K562 (cell line): ENCODE measurements around the gene CAPRIN1. TPM values are rescaled to one million over a fixed set of nuclear protein-coding genes. Genes with fewer than 3 reads are reported as not detected.

Source experiments
- ARHGAP35 ChIP-seq: fragments of 450-650 bp; IDR thresholded peaks from 2 replicates; pipeline ENCODE4 v1.6.1; 2018; ENCODE audit not compliant: partially characterized antibody
- BCL6 ChIP-seq: fragments of 250-450 bp; sonication (Bioruptor Pico); IDR thresholded peaks from 2 replicates; pipeline ENCODE4 v1.4.0; 2020
- FOXK2 ChIP-seq, 2 experiments: fragments of 450-650 bp; IDR thresholded peaks in 1 of 2; conservative IDR thresholded peaks in 1 of 2; 2 replicates each; pipeline ENCODE4 v1.6.1; 2016; ENCODE audit warnings: low read depth in 2 of 2, mild to moderate bottlenecking in 1 of 2
- GTF2E2 ChIP-seq: fragments of 200-800 bp; sonication (Bioruptor generic); IDR thresholded peaks from 2 replicates; pipeline ENCODE4 v1.6.1; 2016; ENCODE audit warnings: missing genetic modification characterization, missing compliant biosample characterization
- HMBOX1 ChIP-seq: sonication (generic); IDR thresholded peaks from 2 replicates; pipeline ENCODE4 v1.6.1; 2016
- MCM3 ChIP-seq: fragments of 450-650 bp; IDR thresholded peaks from 2 replicates; pipeline ENCODE4 v1.6.1; 2016
- SAFB2 ChIP-seq: fragments of 200-400 bp; formaldehyde crosslinking; IDR thresholded peaks from 2 replicates; pipeline ENCODE4 v1.6.1; 2018; ENCODE audit warnings: borderline replicate concordance, low read length, low read depth, moderate library complexity; ENCODE audit not compliant: severe bottlenecking
- SMARCC2 ChIP-seq: fragments of 450-650 bp; IDR thresholded peaks from 2 replicates; pipeline ENCODE4 v1.6.1; 2017; ENCODE audit warnings: antibody characterized with exemption, moderate library complexity, mild to moderate bottlenecking, low read depth
- SOX6 ChIP-seq: fragments of 450-650 bp; IDR thresholded peaks from 2 replicates; pipeline ENCODE4 v1.6.1; 2014; ENCODE audit warnings: mild to moderate bottlenecking
- TEAD1 ChIP-seq, 2 experiments: fragments of 450-650 bp in 1 of 2; sonication (generic) in 1 of 2; formaldehyde crosslinking; IDR thresholded peaks; 2 replicates each; pipeline versions ENCODE4 v1.4.0 to v1.8.0; 2020 to 2022; ENCODE audit warnings: mild to moderate bottlenecking in 2 of 2, missing genetic modification reagents in 1 of 2
- THAP7 ChIP-seq: fragments of 250-450 bp; sonication (Bioruptor Pico); IDR thresholded peaks from 2 replicates; pipeline ENCODE4 v1.5.0; 2021
- ZNF431 ChIP-seq: sonication (generic); formaldehyde crosslinking; IDR thresholded peaks from 2 replicates; pipeline ENCODE4 v1.8.0; 2022; ENCODE audit warnings: mild to moderate bottlenecking, missing genetic modification reagents
- ZNF551 ChIP-seq: fragments of 250-450 bp; sonication (Bioruptor Pico); IDR thresholded peaks from 2 replicates; pipeline ENCODE4 v1.5.0; 2021; ENCODE audit warnings: mild to moderate bottlenecking, moderate library complexity
- ZNF695 ChIP-seq: fragments of 450-650 bp; formaldehyde crosslinking; IDR thresholded peaks from 2 replicates; pipeline ENCODE4 v1.4.0; 2020; ENCODE audit warnings: mild to moderate bottlenecking, moderate library complexity
- polyA plus RNA-seq, 8 experiments: library from polyadenylated mRNA; depleted of rRNA in 4 of 8; stranded (reverse) in 5 of 8; unstranded in 3 of 8; fragments of >200 nt; fragmentation: Nextera tagmentation in 2 of 8; fragmentation: Illumina TruSeq in 1 of 8; extraction: Ambion mirVana in 2 of 8; extraction: Trizol in 1 of 8; gene quantifications; 2 replicates each; pipeline versions ENCODE4 v1.2.1 to v1.2.3, GENCODE V29; 2011 to 2014; ENCODE audit warnings: inconsistent platforms in 1 of 8, missing spikeins in 1 of 8
- total RNA-seq, 7 experiments: library from RNA; depleted of rRNA in 6 of 7; stranded (reverse); fragments of >200 nt in 6 of 7; fragmentation: Illumina TruSeq in 2 of 7; extraction: Trizol in 2 of 7; gene quantifications; 2 replicates each; pipeline versions ENCODE4 v1.2.1 to v1.2.3, GENCODE V29; 2011 to 2021; ENCODE audit warnings: low replicate concordance in 1 of 7
- TF ChIP-seq, protein P1 (sequence below): fragments of 250-450 bp; sonication (Bioruptor Pico); IDR thresholded peaks from 2 replicates; pipeline ENCODE4 v1.4.0; 2020; ENCODE audit warnings: mild to moderate bottlenecking, moderate library complexity
- TF ChIP-seq, protein P2 (sequence below): IDR thresholded peaks from 2 replicates; pipeline ENCODE4 v1.6.1; 2016; ENCODE audit warnings: missing genetic modification characterization, missing compliant biosample characterization
- TF ChIP-seq, protein P3 (sequence below): fragments of 250-450 bp; sonication (Bioruptor Pico); IDR thresholded peaks from 2 replicates; pipeline ENCODE4 v1.5.0; 2022; ENCODE audit warnings: mild to moderate bottlenecking
- TF ChIP-seq, protein P4 (sequence below): conservative IDR thresholded peaks from 2 replicates; pipeline ENCODE4 v1.6.1; 2011; ENCODE audit warnings: low read depth, mild to moderate bottlenecking, low read length; ENCODE audit not compliant: control insufficient read depth

CAPRIN1 gene
- total and polyA plus RNA-seq, 9 of the 15 experiments (the other 6 are each of a cell fraction or from before 2014, with no cell fraction given), result 49.6 to 271 (median 244) TPM

- TF ChIP-seq, protein P1, sequence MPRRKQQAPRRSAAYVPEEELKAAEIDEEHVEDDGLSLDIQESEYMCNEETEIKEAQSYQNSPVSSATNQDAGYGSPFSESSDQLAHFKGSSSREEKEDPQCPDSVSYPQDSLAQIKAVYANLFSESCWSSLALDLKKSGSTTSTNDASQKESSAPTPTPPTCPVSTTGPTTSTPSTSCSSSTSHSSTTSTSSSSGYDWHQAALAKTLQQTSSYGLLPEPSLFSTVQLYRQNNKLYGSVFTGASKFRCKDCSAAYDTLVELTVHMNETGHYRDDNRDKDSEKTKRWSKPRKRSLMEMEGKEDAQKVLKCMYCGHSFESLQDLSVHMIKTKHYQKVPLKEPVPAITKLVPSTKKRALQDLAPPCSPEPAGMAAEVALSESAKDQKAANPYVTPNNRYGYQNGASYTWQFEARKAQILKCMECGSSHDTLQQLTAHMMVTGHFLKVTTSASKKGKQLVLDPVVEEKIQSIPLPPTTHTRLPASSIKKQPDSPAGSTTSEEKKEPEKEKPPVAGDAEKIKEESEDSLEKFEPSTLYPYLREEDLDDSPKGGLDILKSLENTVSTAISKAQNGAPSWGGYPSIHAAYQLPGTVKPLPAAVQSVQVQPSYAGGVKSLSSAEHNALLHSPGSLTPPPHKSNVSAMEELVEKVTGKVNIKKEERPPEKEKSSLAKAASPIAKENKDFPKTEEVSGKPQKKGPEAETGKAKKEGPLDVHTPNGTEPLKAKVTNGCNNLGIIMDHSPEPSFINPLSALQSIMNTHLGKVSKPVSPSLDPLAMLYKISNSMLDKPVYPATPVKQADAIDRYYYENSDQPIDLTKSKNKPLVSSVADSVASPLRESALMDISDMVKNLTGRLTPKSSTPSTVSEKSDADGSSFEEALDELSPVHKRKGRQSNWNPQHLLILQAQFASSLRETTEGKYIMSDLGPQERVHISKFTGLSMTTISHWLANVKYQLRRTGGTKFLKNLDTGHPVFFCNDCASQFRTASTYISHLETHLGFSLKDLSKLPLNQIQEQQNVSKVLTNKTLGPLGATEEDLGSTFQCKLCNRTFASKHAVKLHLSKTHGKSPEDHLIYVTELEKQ, result no peak
- TF ChIP-seq FOXK2 (conservative IDR thresholded peaks at IDR 0.05 in 1 of 2, IDR thresholded peaks at IDR 0.05 in 1 of 2; ENCODE audit: low read depth in 2 of 2), result no peak
- no peak for TF ChIP-seq ZNF695 (CRISPR knock-in tag)
- no peak for TF ChIP-seq GTF2E2 (tag)
- no peak for TF ChIP-seq ZNF551 (CRISPR knock-in tag)
- TF ChIP-seq, protein P2, sequence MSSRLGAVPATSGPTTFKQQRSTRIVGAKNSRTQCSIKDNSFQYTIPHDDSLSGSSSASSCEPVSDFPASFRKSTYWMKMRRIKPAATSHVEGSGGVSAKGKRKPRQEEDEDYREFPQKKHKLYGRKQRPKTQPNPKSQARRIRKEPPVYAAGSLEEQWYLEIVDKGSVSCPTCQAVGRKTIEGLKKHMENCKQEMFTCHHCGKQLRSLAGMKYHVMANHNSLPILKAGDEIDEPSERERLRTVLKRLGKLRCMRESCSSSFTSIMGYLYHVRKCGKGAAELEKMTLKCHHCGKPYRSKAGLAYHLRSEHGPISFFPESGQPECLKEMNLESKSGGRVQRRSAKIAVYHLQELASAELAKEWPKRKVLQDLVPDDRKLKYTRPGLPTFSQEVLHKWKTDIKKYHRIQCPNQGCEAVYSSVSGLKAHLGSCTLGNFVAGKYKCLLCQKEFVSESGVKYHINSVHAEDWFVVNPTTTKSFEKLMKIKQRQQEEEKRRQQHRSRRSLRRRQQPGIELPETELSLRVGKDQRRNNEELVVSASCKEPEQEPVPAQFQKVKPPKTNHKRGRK (tag), result no peak
- TF ChIP-seq SAFB2, result no peak
- no peak; a peak in 1 of 4 replicates for TF ChIP-seq TEAD1 (CRISPR knock-in tag; IDR thresholded peaks at IDR 0.05)
- peak; percentile 47 for TF ChIP-seq ZNF431 (CRISPR knock-in tag)
- TF ChIP-seq SOX6, result peak; percentile 39
- no peak for TF ChIP-seq THAP7
- no peak for TF ChIP-seq ARHGAP35
- no peak for TF ChIP-seq HMBOX1
- TF ChIP-seq BCL6 (CRISPR knock-in tag), result no peak
- TF ChIP-seq SMARCC2, result no peak
- TF ChIP-seq, protein P3, sequence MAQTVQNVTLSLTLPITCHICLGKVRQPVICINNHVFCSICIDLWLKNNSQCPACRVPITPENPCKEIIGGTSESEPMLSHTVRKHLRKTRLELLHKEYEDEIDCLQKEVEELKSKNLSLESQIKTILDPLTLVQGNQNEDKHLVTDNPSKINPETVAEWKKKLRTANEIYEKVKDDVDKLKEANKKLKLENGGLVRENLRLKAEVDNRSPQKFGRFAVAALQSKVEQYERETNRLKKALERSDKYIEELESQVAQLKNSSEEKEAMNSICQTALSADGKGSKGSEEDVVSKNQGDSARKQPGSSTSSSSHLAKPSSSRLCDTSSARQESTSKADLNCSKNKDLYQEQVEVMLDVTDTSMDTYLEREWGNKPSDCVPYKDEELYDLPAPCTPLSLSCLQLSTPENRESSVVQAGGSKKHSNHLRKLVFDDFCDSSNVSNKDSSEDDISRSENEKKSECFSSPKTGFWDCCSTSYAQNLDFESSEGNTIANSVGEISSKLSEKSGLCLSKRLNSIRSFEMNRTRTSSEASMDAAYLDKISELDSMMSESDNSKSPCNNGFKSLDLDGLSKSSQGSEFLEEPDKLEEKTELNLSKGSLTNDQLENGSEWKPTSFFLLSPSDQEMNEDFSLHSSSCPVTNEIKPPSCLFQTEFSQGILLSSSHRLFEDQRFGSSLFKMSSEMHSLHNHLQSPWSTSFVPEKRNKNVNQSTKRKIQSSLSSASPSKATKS (CRISPR knock-in tag), result no peak
- TF ChIP-seq MCM3, result no peak
- TF ChIP-seq, protein P4, sequence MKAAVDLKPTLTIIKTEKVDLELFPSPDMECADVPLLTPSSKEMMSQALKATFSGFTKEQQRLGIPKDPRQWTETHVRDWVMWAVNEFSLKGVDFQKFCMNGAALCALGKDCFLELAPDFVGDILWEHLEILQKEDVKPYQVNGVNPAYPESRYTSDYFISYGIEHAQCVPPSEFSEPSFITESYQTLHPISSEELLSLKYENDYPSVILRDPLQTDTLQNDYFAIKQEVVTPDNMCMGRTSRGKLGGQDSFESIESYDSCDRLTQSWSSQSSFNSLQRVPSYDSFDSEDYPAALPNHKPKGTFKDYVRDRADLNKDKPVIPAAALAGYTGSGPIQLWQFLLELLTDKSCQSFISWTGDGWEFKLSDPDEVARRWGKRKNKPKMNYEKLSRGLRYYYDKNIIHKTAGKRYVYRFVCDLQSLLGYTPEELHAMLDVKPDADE, result peak; percentile 75
Observed at GRCh38 chr11:34052036-34052607, 591 bp downstream of the CAPRIN1 start (continued).
